ENCODE results near the gene PRDM16.

PRDM16 gene

GRCh38 chr1:3032371-3033039 is 36.5 kb upstream of the PRDM16 start:
- H3K27me3 ChIP-seq (replicated peaks; ENCODE audit: control insufficient read depth, insufficient read depth, low read length, poor library complexity, severe bottlenecking): no peaks in the 10 kb centered on the region
- H3K4me1 ChIP-seq (ENCODE audit: control insufficient read depth, insufficient read depth, low read length, poor library complexity, severe bottlenecking): peaks cover 13% of the 10 kb centered on the region
- H3K9me3 ChIP-seq (ENCODE audit: control insufficient read depth, low read length): no peaks in the 10 kb centered on the region
- DNase-seq: no peak
- no peak overlapping the region for H3K27ac ChIP-seq (ENCODE audit: insufficient read depth, low read length, poor library complexity, severe bottlenecking)
- H3K4me3 ChIP-seq (ENCODE audit: insufficient read depth, low read depth, low read length, poor library complexity, severe bottlenecking): no peak overlapping the region
- no peaks in the 10 kb centered on the region for H3K36me3 ChIP-seq (ENCODE audit: control insufficient read depth, insufficient read depth, low read length)

GRCh38 chr1:3033040-3033789 is 35.8 kb upstream of the PRDM16 start:
- DNase-seq: peak in 1 of 3 donors; percentile 31
- H3K36me3 ChIP-seq (ENCODE audit: control insufficient read depth, insufficient read depth, low read length): no peaks in the 10 kb centered on the region
- no peaks in the 10 kb centered on the region for H3K27me3 ChIP-seq (replicated peaks; ENCODE audit: control insufficient read depth, insufficient read depth, low read length, poor library complexity, severe bottlenecking)
- H3K9me3 ChIP-seq (ENCODE audit: control insufficient read depth, low read length): no peaks in the 10 kb centered on the region
- H3K4me3 ChIP-seq (ENCODE audit: insufficient read depth, low read depth, low read length, poor library complexity, severe bottlenecking): no peak overlapping the region
- H3K27ac ChIP-seq (ENCODE audit: insufficient read depth, low read length, poor library complexity, severe bottlenecking): no peak overlapping the region
- peaks cover 13% of the 10 kb centered on the region for H3K4me1 ChIP-seq (ENCODE audit: control insufficient read depth, insufficient read depth, low read length, poor library complexity, severe bottlenecking)

DNA sequence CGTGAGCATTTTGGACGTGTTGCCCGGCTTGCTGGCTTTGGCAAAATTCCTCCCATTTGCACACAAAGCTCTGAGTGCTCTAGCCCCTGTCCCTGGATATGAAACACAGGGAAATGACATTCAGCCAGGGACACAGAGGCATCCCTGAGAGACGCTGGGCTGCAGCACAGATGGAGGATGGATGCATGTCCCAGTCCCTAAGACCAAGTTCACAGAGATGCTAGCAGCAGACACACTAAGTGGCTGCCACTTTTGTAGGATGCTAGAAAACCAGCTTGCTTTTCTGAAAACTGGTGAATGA is 35.3 kb upstream of the PRDM16 start:
- Histone ChIP-seq H3K27me3 (replicated peaks; ENCODE audit: control insufficient read depth, insufficient read depth, low read length, poor library complexity, severe bottlenecking) (no peaks in the 10 kb centered on the region), H3K36me3 (ENCODE audit: control insufficient read depth, insufficient read depth, low read length) (no peaks in the 10 kb centered on the region), H3K4me3 (ENCODE audit: insufficient read depth, low read depth, low read length, poor library complexity, severe bottlenecking) (no peak overlapping the region), H3K9me3 (ENCODE audit: control insufficient read depth, low read length) (no peaks in the 10 kb centered on the region), H3K4me1 (ENCODE audit: control insufficient read depth, insufficient read depth, low read length, poor library complexity, severe bottlenecking) (peaks cover 13% of the 10 kb centered on the region), H3K27ac (ENCODE audit: insufficient read depth, low read length, poor library complexity, severe bottlenecking) (no peak overlapping the region)
- DNase-seq: no peak

GRCh38 chr1:3034162-3034561 is 34.8 kb upstream of the PRDM16 start:
- Histone ChIP-seq H3K4me1 (ENCODE audit: control insufficient read depth, insufficient read depth, low read length, poor library complexity, severe bottlenecking) (peaks cover 16% of the 10 kb centered on the region), H3K27ac (ENCODE audit: insufficient read depth, low read length, poor library complexity, severe bottlenecking) (no peak overlapping the region), H3K36me3 (ENCODE audit: control insufficient read depth, insufficient read depth, low read length) (no peaks in the 10 kb centered on the region), H3K9me3 (ENCODE audit: control insufficient read depth, low read length) (no peaks in the 10 kb centered on the region), H3K27me3 (replicated peaks; ENCODE audit: control insufficient read depth, insufficient read depth, low read length, poor library complexity, severe bottlenecking) (no peaks in the 10 kb centered on the region), H3K4me3 (ENCODE audit: insufficient read depth, low read depth, low read length, poor library complexity, severe bottlenecking) (no peak overlapping the region)
- DNase-seq: no peak

DNA sequence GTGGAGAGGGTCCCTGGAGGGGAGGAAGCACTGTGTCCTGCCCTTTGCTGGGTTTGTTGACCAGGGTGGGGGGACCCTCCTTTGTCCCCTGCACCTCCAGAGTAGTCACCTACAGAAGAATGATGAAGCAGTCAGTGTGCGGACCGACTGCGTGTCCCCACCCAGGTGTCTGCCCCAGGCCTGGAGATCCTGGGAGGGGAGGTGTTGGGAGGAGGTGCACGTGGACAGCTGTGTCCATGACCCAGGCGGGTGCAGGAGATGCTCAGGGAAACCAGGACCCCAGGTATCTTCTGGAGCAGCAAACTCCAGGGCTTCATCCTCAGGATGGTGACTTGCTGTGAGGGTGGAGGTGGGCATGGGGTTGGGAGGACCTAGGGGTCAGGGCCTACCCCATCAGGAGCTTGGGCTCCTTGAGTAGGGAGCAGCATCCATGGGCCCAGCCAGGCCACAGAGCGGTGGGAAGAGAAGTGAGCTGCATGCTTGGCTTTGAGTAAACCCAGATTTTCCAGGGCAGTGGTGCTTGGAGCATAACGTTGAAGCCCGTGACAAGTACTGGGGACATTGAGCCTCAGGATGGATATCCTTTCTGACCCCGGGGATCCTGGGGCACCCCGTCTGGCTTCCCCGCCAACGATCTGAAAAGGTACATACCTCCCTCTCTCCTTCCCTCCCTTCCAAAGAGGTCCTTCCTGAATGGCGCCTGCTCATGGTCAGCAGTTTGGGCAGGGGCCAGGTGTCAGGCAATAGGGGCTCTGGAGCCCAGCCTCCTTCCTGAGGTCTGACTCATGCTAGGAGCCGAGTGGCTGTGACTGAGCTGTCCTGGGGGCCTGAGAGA is 34.1 kb upstream of the PRDM16 start:
- H3K9me3 ChIP-seq (ENCODE audit: control insufficient read depth, low read length): no peaks in the 10 kb centered on the region
- no peak for DNase-seq
- no peaks in the 10 kb centered on the region for H3K36me3 ChIP-seq (ENCODE audit: control insufficient read depth, insufficient read depth, low read length)
- H3K27ac ChIP-seq (ENCODE audit: insufficient read depth, low read length, poor library complexity, severe bottlenecking): no peak overlapping the region
- peaks cover 17% of the 10 kb centered on the region for H3K4me1 ChIP-seq (ENCODE audit: control insufficient read depth, insufficient read depth, low read length, poor library complexity, severe bottlenecking)
- no peak overlapping the region for H3K4me3 ChIP-seq (ENCODE audit: insufficient read depth, low read depth, low read length, poor library complexity, severe bottlenecking)
- H3K27me3 ChIP-seq (replicated peaks; ENCODE audit: control insufficient read depth, insufficient read depth, low read length, poor library complexity, severe bottlenecking): no peaks in the 10 kb centered on the region

DNA sequence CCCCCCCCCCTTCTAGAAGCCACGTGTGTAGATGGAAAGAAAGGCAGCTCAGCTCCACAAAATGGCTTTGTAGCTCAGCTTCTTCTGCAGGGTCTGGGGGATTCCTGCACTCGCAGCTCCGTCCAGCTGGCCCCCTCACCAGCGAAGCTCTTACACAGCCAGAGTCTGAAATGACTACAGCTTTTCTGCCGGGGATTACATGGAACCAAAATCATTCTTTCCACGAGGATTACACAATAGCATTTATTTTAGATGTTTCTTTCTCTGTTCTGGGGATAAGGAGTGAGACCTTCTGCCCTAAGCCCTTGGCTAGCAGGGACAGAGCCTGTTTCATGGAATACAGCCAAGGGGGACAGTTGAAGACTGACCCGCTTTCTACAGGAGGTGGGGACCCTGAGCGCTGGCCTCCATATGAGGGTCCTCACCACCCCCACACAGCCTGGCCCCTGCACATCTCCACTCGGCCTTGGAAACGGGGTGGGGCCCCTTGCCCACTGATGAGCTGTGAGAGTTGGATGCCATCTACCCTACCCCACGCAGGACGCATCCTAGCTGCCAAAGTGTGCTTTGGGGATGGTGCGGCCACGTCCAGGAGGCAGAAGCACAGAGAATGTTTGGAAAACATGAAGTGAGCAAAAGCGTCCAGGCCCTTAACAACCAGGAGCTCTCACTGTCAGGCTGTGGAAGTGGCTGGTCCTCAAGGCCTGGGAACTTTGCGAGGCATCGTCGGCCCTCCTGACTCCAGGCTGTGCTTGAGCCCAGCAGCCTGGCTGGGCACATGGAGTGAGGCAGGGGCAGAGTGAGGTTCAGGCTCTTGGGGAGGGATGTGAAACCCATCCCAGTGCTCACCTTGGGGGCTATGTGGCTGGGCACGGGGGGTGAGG is 33.2 kb upstream of the PRDM16 start:
- no peak for DNase-seq
- Histone ChIP-seq H3K27me3 (replicated peaks; ENCODE audit: control insufficient read depth, insufficient read depth, low read length, poor library complexity, severe bottlenecking) (no peaks in the 10 kb centered on the region), H3K4me1 (ENCODE audit: control insufficient read depth, insufficient read depth, low read length, poor library complexity, severe bottlenecking) (peaks cover 17% of the 10 kb centered on the region), H3K27ac (ENCODE audit: insufficient read depth, low read length, poor library complexity, severe bottlenecking) (no peak overlapping the region), H3K36me3 (ENCODE audit: control insufficient read depth, insufficient read depth, low read length) (no peaks in the 10 kb centered on the region), H3K9me3 (ENCODE audit: control insufficient read depth, low read length) (no peaks in the 10 kb centered on the region), H3K4me3 (ENCODE audit: insufficient read depth, low read depth, low read length, poor library complexity, severe bottlenecking) (no peak overlapping the region)

- no peaks in the 10 kb centered on the region for H3K36me3 ChIP-seq (ENCODE audit: control insufficient read depth, insufficient read depth, low read length)
- peaks cover 17% of the 10 kb centered on the region for H3K4me1 ChIP-seq (ENCODE audit: control insufficient read depth, insufficient read depth, low read length, poor library complexity, severe bottlenecking)
- DNase-seq: no peak
- no peak overlapping the region for H3K4me3 ChIP-seq (ENCODE audit: insufficient read depth, low read depth, low read length, poor library complexity, severe bottlenecking)
- no peaks in the 10 kb centered on the region for H3K9me3 ChIP-seq (ENCODE audit: control insufficient read depth, low read length)
- no peak overlapping the region for H3K27ac ChIP-seq (ENCODE audit: insufficient read depth, low read length, poor library complexity, severe bottlenecking)
- H3K27me3 ChIP-seq (replicated peaks; ENCODE audit: control insufficient read depth, insufficient read depth, low read length, poor library complexity, severe bottlenecking): no peaks in the 10 kb centered on the region
Measured at GRCh38 chr1:3036447-3037280, 32.3 kb upstream of the PRDM16 start.

DNA sequence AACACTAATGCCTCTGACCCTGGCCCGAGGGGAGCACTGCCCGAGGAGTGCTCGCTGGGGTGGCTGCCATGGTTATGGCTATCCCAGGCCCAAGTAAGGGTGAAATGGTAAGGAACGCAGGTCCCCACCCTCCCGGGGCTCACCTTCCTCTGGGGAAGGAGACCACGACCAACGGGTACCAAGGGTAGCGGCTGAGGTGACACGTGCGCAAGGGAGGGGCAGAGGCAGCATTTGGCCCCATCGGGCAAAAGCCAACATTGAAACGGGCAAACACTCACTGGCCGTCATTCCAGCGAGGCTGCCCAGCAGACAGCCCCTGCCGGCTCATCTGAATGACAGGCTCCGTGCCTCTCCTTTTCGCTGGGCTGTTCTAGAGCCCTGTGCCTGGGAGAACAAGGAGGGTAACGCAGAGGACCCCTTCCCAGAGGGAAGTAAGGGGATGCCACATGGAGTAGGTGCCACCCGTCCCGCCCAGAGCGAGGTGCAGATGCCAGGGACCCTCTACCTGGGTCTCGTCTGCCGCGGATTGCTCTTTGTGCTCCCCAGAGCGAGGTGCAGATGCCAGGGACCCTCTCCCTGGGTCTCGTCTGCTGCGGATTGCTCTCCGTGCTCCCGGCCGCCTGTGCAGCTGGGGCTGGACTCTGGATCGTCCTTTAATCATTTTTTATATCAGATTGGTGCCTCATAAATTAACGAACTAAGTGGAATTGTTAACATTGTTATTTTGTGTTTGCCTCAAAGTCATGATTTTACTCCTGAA is 31.5 kb upstream of the PRDM16 start:
- no peak for DNase-seq
- peaks cover 16% of the 10 kb centered on the region for H3K4me1 ChIP-seq (ENCODE audit: control insufficient read depth, insufficient read depth, low read length, poor library complexity, severe bottlenecking)
- H3K9me3 ChIP-seq (ENCODE audit: control insufficient read depth, low read length): no peaks in the 10 kb centered on the region
- H3K27ac ChIP-seq (ENCODE audit: insufficient read depth, low read length, poor library complexity, severe bottlenecking): no peak overlapping the region
- H3K36me3 ChIP-seq (ENCODE audit: control insufficient read depth, insufficient read depth, low read length): no peaks in the 10 kb centered on the region
- no peaks in the 10 kb centered on the region for H3K27me3 ChIP-seq (replicated peaks; ENCODE audit: control insufficient read depth, insufficient read depth, low read length, poor library complexity, severe bottlenecking)
- H3K4me3 ChIP-seq (ENCODE audit: insufficient read depth, low read depth, low read length, poor library complexity, severe bottlenecking): no peak overlapping the region

All from effector memory CD4-positive, alpha-beta T cell (primary cell).